B cell (primary cell): ENCODE data around the gene CDK8. TPM values are rescaled to one million over a fixed set of nuclear protein-coding genes. Genes with fewer than 3 reads are reported as not detected.
"Not testable (repeated sequence)": the region's sequence is repeated elsewhere in the genome, so short reads cannot be mapped to it uniquely, and the experiment has no call there.

Experiments
- ATAC-seq: fragments of 200-7000 bp; cut with Tn5 transposase; one replicate; pipeline ENCODE4 v1.10.0; 2021; ENCODE audit warnings: low read depth, mild to moderate bottlenecking, moderate number of reproducible peaks, moderate library complexity
- CTCF ChIA-PET: fragments of 350-600 bp; sonication (Branson Sonifier 250); formaldehyde crosslinking; loops from one replicate; lab custom pipeline; 2021; ENCODE audit warnings: antibody characterized with exemption, inconsistent platforms; lab: Charles Lee
- POLR2A ChIA-PET: fragments of 350-600 bp; sonication (Branson Sonifier 250); formaldehyde crosslinking; loops from one replicate; lab custom pipeline; 2021; ENCODE audit warnings: antibody characterized with exemption; lab: Charles Lee
- DNase-seq: peaks from one replicate; pipeline ENCODE4 v3.0.0; 2013
- H2AFZ ChIP-seq: 2 replicates; pipeline ENCODE4 v1.6.1; 2012; ENCODE audit warnings: mild to moderate bottlenecking, low read depth, low read length; ENCODE audit not compliant: insufficient read depth, poor library complexity, severe bottlenecking
- H3K27ac ChIP-seq, 2 donors: 1 replicate in 1 of 2; 2 replicates in 1 of 2; pipeline ENCODE4 v1.5.1; 2012 to 2013; ENCODE audit warnings: low read length in 2 of 2, mild to moderate bottlenecking in 2 of 2, moderate library complexity in 1 of 2
- H3K27me3 ChIP-seq, 4 experiments: fragments of 200-600 bp in 1 of 4; sonication (generic) in 1 of 4; replicated peaks in 1 of 4; 1 replicate in 2 of 4; 2 replicates in 2 of 4; pipeline versions ENCODE4 v1.6.1 to v1.7.0; 2013 to 2016; ENCODE audit warnings: low read length in 3 of 4, mild to moderate bottlenecking in 2 of 4, mixed read lengths in 1 of 4, moderate library complexity in 1 of 4; ENCODE audit not compliant: insufficient read depth in 4 of 4, control insufficient read depth in 3 of 4; ENCODE audit errors: control extremely low read depth in 1 of 4
- H3K36me3 ChIP-seq, 2 experiments: replicated peaks in 1 of 2; 1 replicate in 1 of 2; 2 replicates in 1 of 2; pipeline versions ENCODE4 v1.6.1 to v1.7.1; 2013; ENCODE audit warnings: low read length in 1 of 2; ENCODE audit not compliant: insufficient read depth in 2 of 2, control insufficient read depth in 1 of 2; ENCODE audit errors: control extremely low read depth in 1 of 2, extremely low read depth in 1 of 2
- H3K4me1 ChIP-seq, 2 donors: fragments of 200-600 bp in 1 of 2; sonication (generic) in 1 of 2; 1 replicate in 1 of 2; 2 replicates in 1 of 2; pipeline versions ENCODE4 v1.5.1 to v1.6.1; 2013 to 2017; ENCODE audit warnings: low read length in 2 of 2; ENCODE audit not compliant: control insufficient read depth in 2 of 2, insufficient read depth in 2 of 2
- H3K4me2 ChIP-seq: replicated peaks from 2 replicates; pipeline ENCODE3; 2012; ENCODE audit warnings: mild to moderate bottlenecking, low read depth, low read length; ENCODE audit not compliant: poor library complexity, severe bottlenecking
- H3K4me3 ChIP-seq, 5 experiments: fragments of 200-600 bp in 1 of 5; sonication (generic) in 1 of 5; 1 replicate in 3 of 5; 2 replicates in 2 of 5; pipeline versions ENCODE4 v1.5.1 to v1.7.0; 2011 to 2016; ENCODE audit warnings: low read length in 4 of 5, mild to moderate bottlenecking in 4 of 5, low read depth in 2 of 5, control low read depth in 1 of 5, moderate library complexity in 1 of 5; ENCODE audit not compliant: insufficient read depth in 1 of 5; ENCODE audit errors: control extremely low read depth in 1 of 5, extremely low read depth in 1 of 5
- H3K79me2 ChIP-seq: fragments of 200-600 bp; sonication (generic); one replicate; pipeline ENCODE4 v1.6.0; 2016; ENCODE audit warnings: low read length; ENCODE audit not compliant: control insufficient read depth, insufficient read depth
- H3K9ac ChIP-seq: fragments of 200-600 bp; sonication (generic); 2 replicates; pipeline ENCODE4 v1.6.1; 2017; ENCODE audit warnings: mild to moderate bottlenecking, low read length, moderate library complexity
- H3K9me3 ChIP-seq, 3 donors: one replicate each; pipeline versions ENCODE4 v1.6.1 to v1.7.1; 2013; ENCODE audit warnings: low read length in 2 of 3; ENCODE audit not compliant: control insufficient read depth in 2 of 3, insufficient read depth in 1 of 3; ENCODE audit errors: control extremely low read depth in 1 of 3
- H4K20me1 ChIP-seq: 2 replicates; pipeline ENCODE4 v1.6.0; 2012; ENCODE audit warnings: mild to moderate bottlenecking, low read length; ENCODE audit not compliant: insufficient read depth, control insufficient read depth, poor library complexity, severe bottlenecking
- H3K27ac Mint-ChIP-seq: one replicate; pipeline ENCODE4 v1.8.0; 2021; ENCODE audit warnings: mixed read lengths
- H3K27me3 Mint-ChIP-seq: one replicate; pipeline ENCODE4 v1.8.0; 2021; ENCODE audit warnings: mixed read lengths
- H3K4me1 Mint-ChIP-seq: one replicate; pipeline ENCODE4 v1.8.0; 2021; ENCODE audit warnings: mixed read lengths
- H3K4me3 Mint-ChIP-seq: one replicate; pipeline ENCODE4 v1.8.0; 2021; ENCODE audit warnings: mixed read lengths
- H3K9me3 Mint-ChIP-seq: one replicate; pipeline ENCODE4 v1.8.0; 2022; ENCODE audit warnings: mixed read lengths; ENCODE audit not compliant: insufficient read depth
- CTCF ChIP-seq: fragments of 200-600 bp; IDR thresholded peaks from one replicate; pipeline ENCODE4 v1.8.0; 2022; ENCODE audit warnings: antibody characterized with exemption, mild to moderate bottlenecking
- EZH2 ChIP-seq: IDR thresholded peaks from 2 replicates; pipeline ENCODE4 v1.6.1; 2012; ENCODE audit warnings: borderline replicate concordance, low read depth, mild to moderate bottlenecking, moderate library complexity, low read length; ENCODE audit not compliant: insufficient read depth, poor library complexity, severe bottlenecking
- WGBS: methylation state at CpG from one replicate; pipeline ENCODE4 v1.1.5; 2013; ENCODE audit warnings: missing lambda C conversion rate; ENCODE audit not compliant: insufficient coverage; 5-methylcytosine and 5-hydroxymethylcytosine counted together
- intact Hi-C: fragments of 100-400 bp; cut with micrococcal nuclease; formaldehyde crosslinking; loops from one replicate; pipeline ENCODE4 v1.10.0; 2022
- polyA plus RNA-seq: library from polyadenylated mRNA; depleted of rRNA; stranded (reverse); fragments of >200 nt; gene quantifications from 2 replicates; pipeline ENCODE4 v1.2.3, GENCODE V29; 2012
- total RNA-seq, 2 donors: library from RNA; stranded (reverse); fragments of 120-200 nt in 1 of 2; gene quantifications; 1 replicate in 1 of 2; 2 replicates in 1 of 2; pipeline versions ENCODE4 v1.2.3 to v1.2.4, GENCODE V29; 2013 to 2022

The CDK8 gene
- total and polyA plus RNA-seq, 2 donors (not counting 1 experiment from before 2014, with no cell fraction given): 10.8 to 13.5 TPM

GRCh38 chr13:26310003-26310402 is 56.1 kb downstream of the CDK8 start:
- no peak overlapping the region for H2AFZ ChIP-seq
- peaks cover 0 to 2% (median 0%) of the 10 kb centered on the region in 3 donors for H3K9me3 ChIP-seq
- TF ChIP-seq EZH2 (no peak), CTCF (no peak)
- WGBS: 90% methylated on average over 1 of the region's 4 CpGs
- no peak overlapping the region for H3K4me3 Mint-ChIP-seq
- ATAC-seq (no peak), DNase-seq (no peak)
- H3K4me1 Mint-ChIP-seq: peaks cover 30% of the 10 kb centered on the region
- ChIA-PET POLR2A (no interaction called here), CTCF (no interaction called here)
- H3K9ac ChIP-seq: no peak overlapping the region
- no peaks in the 10 kb centered on the region for H3K9me3 Mint-ChIP-seq
- no peaks in the 10 kb centered on the region for H3K27me3 Mint-ChIP-seq
- H3K27ac Mint-ChIP-seq: no peak overlapping the region
- no peaks in the 10 kb centered on the region for H3K36me3 ChIP-seq
- H3K27me3 ChIP-seq: no peaks in the 10 kb centered on the region
- no peak overlapping the region for H3K4me2 ChIP-seq
- H4K20me1 ChIP-seq: peaks cover 29% of the 10 kb centered on the region
- no peak overlapping the region for H3K27ac ChIP-seq
- intact Hi-C loops: no loop called here
- H3K4me3 ChIP-seq: no peak overlapping the region
- H3K4me1 ChIP-seq: peaks cover 0 to 3% of the 10 kb centered on the region in 2 donors
- peaks cover 60% of the 10 kb centered on the region for H3K79me2 ChIP-seq

- WGBS: 100% methylated on average over 4 of the region's 5 CpGs
- Mint-ChIP-seq H3K27me3 (no peaks in the 10 kb centered on the region), H3K9me3 (no peaks in the 10 kb centered on the region), H3K27ac (no peak overlapping the region), H3K4me3 (no peak overlapping the region), H3K4me1 (peaks cover 31% of the 10 kb centered on the region)
- ChIA-PET POLR2A (no interaction called here), CTCF (no interaction called here)
- H3K27me3 ChIP-seq: no peaks in the 10 kb centered on the region
- H3K4me2 ChIP-seq: no peak overlapping the region
- H3K9ac ChIP-seq: no peak overlapping the region
- intact Hi-C loops: no loop called here
- H3K36me3 ChIP-seq: no peaks in the 10 kb centered on the region
- H3K79me2 ChIP-seq: peaks cover 61% of the 10 kb centered on the region
- peaks cover 25% of the 10 kb centered on the region for H4K20me1 ChIP-seq
- no peak overlapping the region for H2AFZ ChIP-seq
- H3K4me1 ChIP-seq: peaks cover 0 to 3% of the 10 kb centered on the region in 2 donors
- ATAC-seq (no peak), DNase-seq (no peak)
- H3K4me3 ChIP-seq: no peak overlapping the region
- H3K27ac ChIP-seq: no peak overlapping the region
- peaks cover 0 to 2% (median 0%) of the 10 kb centered on the region in 3 donors for H3K9me3 ChIP-seq
- no peak for TF ChIP-seq CTCF
- TF ChIP-seq EZH2: no peak
These were observed 56.5 kb downstream of the CDK8 start for GRCh38 chr13:26310470-26310869.

GRCh38 chr13:26312019-26312418 is 58.1 kb downstream of the CDK8 start:
- H3K9me3 Mint-ChIP-seq: not testable (repeated sequence)

More at GRCh38 chr13:26312019-26312418, 58.1 kb downstream of the CDK8 start:
- H3K27me3 ChIP-seq, H3K4me3 ChIP-seq, POLR2A ChIA-PET, H3K4me1 ChIP-seq, H2AFZ ChIP-seq, H3K4me2 ChIP-seq, H3K9ac ChIP-seq, H3K36me3 ChIP-seq, intact Hi-C loops, H3K27me3 Mint-ChIP-seq, H3K27ac Mint-ChIP-seq, H3K9me3 ChIP-seq, CTCF ChIA-PET, DNase-seq, H3K27ac ChIP-seq, ATAC-seq, H3K4me3 Mint-ChIP-seq: not testable (repeated sequence)
- 89% methylated on average over 4 of the region's 7 CpGs for WGBS
- Histone ChIP-seq H3K79me2 (peaks cover 55% of the 10 kb centered on the region), H4K20me1 (peaks cover 17% of the 10 kb centered on the region)
- H3K4me1 Mint-ChIP-seq: peaks cover 29% of the 10 kb centered on the region
